Cardiac fibroblast (primary cell): ENCODE results near the gene RRAGC.
"Not testable (repeated sequence)": the region's sequence is repeated elsewhere in the genome, so short reads cannot be mapped to it uniquely, and the experiment has no call there.

ENCODE experiments used
- DNase-seq, 2 donors: peaks; one replicate each; pipeline versions ENCODE4 v3.0.0 to v3.0.0-alpha.2; 2010; ENCODE audit warnings: low read depth in 2 of 2
- H3K4me3 ChIP-seq, 2 donors: replicated peaks in 1 of 2; 1 replicate in 1 of 2; 2 replicates in 1 of 2; pipeline ENCODE4 v1.5.1; 2011; ENCODE audit warnings: low read depth in 2 of 2, low read length in 2 of 2, mild to moderate bottlenecking in 2 of 2, moderate library complexity in 1 of 2
- TF ChIP-seq, protein P1 (sequence below): IDR thresholded peaks from one replicate; pipeline ENCODE4 v1.5.1; 2011; ENCODE audit warnings: low read depth, mild to moderate bottlenecking, low read length, inconsistent platforms

RRAGC gene

DNA sequence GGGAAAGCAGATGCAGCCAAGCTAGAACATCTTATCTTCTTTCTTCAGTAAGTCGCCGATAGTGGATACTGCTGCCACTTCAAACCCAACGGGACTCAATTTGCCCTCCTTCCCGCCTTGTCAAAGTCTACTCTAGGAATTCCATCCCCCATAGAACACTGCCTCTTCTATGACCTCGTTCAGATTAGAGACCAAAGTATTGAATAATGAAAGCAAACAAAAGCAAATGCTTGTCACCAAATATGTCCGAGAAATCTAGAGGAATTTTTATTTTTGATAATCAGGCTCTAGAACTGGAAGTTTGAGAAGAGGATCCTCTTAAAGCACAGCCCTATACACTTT, 853 bp upstream of the RRAGC start:
- TF ChIP-seq, protein P1, sequence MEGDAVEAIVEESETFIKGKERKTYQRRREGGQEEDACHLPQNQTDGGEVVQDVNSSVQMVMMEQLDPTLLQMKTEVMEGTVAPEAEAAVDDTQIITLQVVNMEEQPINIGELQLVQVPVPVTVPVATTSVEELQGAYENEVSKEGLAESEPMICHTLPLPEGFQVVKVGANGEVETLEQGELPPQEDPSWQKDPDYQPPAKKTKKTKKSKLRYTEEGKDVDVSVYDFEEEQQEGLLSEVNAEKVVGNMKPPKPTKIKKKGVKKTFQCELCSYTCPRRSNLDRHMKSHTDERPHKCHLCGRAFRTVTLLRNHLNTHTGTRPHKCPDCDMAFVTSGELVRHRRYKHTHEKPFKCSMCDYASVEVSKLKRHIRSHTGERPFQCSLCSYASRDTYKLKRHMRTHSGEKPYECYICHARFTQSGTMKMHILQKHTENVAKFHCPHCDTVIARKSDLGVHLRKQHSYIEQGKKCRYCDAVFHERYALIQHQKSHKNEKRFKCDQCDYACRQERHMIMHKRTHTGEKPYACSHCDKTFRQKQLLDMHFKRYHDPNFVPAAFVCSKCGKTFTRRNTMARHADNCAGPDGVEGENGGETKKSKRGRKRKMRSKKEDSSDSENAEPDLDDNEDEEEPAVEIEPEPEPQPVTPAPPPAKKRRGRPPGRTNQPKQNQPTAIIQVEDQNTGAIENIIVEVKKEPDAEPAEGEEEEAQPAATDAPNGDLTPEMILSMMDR, result no peak
- H3K4me3 ChIP-seq, result peak overlapping the region; percentile 66 to 88
- peak; percentile 18 to 22 for DNase-seq

DNA sequence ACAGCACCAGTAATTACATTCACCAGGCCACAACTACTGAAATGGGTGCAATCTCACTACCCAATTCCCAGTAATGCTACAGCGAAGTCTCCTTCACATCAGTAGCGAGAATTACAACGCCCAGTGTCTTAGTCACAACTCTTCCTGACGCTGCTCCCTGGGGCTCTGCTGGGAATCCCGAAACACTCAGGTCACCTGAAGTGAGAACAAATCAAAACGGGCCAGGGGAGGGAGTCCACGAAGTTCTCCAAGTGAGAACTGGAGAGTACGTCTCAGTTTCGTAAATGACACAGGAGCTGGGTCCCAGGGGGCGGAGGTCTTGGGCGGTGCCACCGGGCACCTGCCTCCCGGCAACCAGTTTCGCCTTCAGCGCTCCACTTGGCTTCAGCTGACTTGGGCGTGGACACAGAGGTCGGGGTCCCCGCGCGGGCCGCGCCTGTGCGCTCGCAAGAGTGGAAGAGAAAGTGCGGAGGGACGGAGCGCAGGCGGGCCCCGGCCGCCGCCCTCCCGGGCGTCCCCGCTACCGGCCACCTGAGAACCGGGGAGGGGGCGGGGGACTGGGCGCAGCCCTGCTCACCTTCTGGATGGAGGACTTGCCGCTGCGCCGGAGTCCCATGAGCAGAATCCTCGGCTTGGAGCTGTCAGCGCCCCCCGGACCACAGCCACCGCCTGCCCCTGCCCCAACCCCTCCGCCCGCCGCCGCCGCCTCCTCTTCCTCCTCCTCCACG, 575 bp downstream of the RRAGC start:
- peak; percentile 51 to 80 for DNase-seq
- peak overlapping the region; percentile 66 to 94 for H3K4me3 ChIP-seq
- TF ChIP-seq, protein P1, result no peak

DNA sequence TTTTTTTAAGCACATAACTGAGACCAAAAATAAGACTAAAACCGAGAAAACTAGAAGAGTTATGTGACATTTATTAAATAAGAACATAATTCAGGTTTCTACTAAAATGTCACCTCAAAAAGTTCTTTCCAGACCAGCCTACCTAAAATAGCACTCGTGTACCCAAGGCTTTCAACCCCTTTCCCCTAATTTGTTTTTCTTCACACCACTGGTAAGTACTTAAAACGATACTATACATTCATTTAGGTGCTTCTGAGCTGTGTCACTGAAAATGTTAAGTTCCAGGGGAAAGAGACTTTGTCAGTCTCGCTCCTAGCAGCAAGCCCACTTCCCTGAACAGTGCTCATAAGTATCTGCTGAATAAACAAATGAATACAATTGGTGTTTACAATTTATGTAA, 6.8 kb downstream of the RRAGC start:
- DNase-seq, result no peak
- H3K4me3 ChIP-seq, result no peak overlapping the region
- TF ChIP-seq, protein P1, result no peak

DNA sequence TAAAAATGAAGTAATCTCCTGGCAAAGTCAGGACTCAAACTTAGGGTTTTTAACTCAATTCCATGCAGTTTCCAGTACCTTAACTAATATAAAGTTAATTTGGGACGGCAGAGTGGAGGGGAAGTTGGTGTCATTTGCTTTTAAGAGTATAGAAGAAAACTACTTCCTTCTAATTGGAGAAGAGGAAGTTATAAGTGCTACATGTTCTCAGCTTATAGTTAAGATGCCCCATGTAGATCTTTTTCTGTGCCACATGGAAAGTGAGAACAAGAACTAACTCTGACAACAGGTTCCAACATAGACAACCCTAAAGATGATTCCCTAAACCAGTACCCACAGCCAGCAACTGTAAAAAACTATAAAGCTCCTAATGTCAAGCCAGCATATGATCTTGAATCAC, 11.5 kb downstream of the RRAGC start:
- TF ChIP-seq, protein P1, result no peak
- no peak for DNase-seq
- H3K4me3 ChIP-seq, result no peak overlapping the region

DNA sequence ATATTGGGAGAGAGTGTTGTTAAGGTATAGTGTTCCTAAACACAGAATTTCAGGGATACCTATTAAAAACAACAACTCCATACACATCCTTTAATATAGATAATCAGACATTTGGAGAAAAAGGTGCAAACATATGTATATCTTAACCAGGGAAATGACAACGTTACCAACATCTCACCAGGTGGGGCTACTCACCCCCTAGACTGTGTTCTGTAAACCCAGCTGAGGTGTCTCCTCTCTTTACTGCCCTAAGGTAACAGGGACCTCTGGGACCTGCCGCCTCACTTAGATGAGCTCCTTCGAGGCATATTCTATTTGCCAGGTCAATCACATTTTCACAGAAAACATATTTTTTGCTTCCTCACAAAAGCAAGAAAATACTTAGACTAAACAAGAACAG, 13.4 kb downstream of the RRAGC start:
- H3K4me3 ChIP-seq, result no peak overlapping the region
- TF ChIP-seq, protein P1, result no peak
- no peak for DNase-seq

DNA sequence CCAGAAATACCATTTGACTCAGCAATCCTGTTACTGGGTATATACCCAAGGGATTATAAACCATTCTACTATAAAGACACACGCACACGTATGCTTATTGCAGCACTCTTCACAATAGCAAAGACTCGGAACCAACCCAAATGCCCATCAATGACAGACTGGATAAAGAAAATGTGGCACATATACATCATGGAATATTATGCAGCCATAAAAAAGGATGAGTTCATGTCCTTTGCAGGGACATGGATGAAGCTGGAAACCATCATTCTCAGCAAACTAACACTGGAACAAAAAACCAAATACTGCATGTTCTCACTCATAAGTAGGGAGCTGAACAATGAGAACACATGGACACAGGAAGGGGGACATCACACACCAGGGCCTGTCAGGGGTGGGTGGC, 14.5 kb downstream of the RRAGC start:
- DNase-seq, H3K4me3 ChIP-seq: not testable (repeated sequence)

DNA sequence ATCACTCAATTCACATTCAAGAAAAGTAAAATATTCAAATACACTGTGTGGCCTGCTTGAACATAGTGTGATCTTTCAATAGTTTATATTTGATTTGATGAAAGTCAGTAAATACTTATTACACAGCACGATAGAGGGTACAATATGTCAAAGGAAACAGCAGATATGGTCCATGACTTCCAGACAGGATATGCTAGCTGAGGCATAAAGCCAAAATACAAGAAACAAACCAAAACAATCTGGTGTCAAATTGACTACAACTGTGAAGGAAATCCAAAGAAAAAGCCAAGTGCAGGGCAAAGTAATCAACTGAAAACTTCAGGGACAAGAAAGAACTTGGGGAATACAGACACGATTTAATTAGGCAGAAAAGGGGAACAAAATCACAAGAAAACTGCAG, 19.3 kb downstream of the RRAGC start:
- TF ChIP-seq, protein P1, result no peak
- peak in 1 of 2 donors; percentile 18 for DNase-seq

More for the DNA sequence above, 19.3 kb downstream of the RRAGC start:
- H3K4me3 ChIP-seq, result no peak overlapping the region
